AG04449 (cell line): ENCODE results near the gene SYT1.

ENCODE experiments used
- CTCF ChIA-PET: fragments of 350-600 bp; formaldehyde crosslinking; extraction: SDS; loops from one replicate; lab custom pipeline; 2021; ENCODE audit warnings: antibody characterized with exemption; lab: Yijun Ruan, JAX
- POLR2A ChIA-PET: fragments of 400-600, 350-600 bp; formaldehyde crosslinking; extraction: SDS; loops from one replicate; lab custom pipeline; 2020; ENCODE audit warnings: antibody characterized with exemption, inconsistent platforms; lab: Yijun Ruan, JAX
- DNase-seq: peaks from one replicate; pipeline ENCODE4 v3.0.0-alpha.2; 2010; ENCODE audit warnings: low read depth, low spot score
- H3K4me3 ChIP-seq: 2 replicates; pipeline ENCODE4 v1.5.1; 2011; ENCODE audit warnings: low read depth, mild to moderate bottlenecking, control low read depth, low read length
- TF ChIP-seq, protein P1 (sequence below): IDR thresholded peaks from one replicate; pipeline ENCODE4 v1.5.1; 2011; ENCODE audit warnings: mild to moderate bottlenecking, moderate library complexity, low read length, control low read depth, inconsistent platforms; ENCODE audit not compliant: insufficient read depth; ENCODE audit errors: missing control alignments

The SYT1 gene

DNA sequence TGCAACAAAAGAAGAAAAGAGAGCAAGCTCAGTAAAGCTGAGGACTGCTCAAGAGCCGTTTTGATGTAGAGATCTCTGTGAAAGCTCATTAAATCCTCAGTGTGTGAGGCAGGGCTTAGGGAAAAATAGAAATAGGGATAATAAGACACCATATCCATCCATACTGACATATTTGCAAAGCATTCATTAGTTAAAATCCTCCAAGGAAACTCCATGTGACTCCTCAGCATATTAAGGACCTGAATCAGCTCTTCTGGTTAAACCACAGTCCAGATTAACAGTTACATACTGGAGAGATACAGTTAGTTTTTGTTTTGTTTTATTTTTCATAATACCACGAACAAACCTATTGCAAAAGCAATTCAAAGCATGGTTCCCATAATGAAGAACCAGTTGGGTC lies 538.0 kb downstream of the SYT1 start:
- CTCF ChIA-PET: interaction anchor here (1.0 to 1.1 kb wide), 2 partner anchors 867 to 868 kb away, joined by 3 read pairs; no protein-coding TSS in a partner anchor
- no peak for DNase-seq
- H3K4me3 ChIP-seq: no peak overlapping the region
- TF ChIP-seq, protein P1, sequence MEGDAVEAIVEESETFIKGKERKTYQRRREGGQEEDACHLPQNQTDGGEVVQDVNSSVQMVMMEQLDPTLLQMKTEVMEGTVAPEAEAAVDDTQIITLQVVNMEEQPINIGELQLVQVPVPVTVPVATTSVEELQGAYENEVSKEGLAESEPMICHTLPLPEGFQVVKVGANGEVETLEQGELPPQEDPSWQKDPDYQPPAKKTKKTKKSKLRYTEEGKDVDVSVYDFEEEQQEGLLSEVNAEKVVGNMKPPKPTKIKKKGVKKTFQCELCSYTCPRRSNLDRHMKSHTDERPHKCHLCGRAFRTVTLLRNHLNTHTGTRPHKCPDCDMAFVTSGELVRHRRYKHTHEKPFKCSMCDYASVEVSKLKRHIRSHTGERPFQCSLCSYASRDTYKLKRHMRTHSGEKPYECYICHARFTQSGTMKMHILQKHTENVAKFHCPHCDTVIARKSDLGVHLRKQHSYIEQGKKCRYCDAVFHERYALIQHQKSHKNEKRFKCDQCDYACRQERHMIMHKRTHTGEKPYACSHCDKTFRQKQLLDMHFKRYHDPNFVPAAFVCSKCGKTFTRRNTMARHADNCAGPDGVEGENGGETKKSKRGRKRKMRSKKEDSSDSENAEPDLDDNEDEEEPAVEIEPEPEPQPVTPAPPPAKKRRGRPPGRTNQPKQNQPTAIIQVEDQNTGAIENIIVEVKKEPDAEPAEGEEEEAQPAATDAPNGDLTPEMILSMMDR: no peak
- POLR2A ChIA-PET: interaction anchor here (0.6 to 1.6 kb wide), 2 partner anchors 289 to 581 kb away, joined by 3 to 4 read pairs; partner anchors contain the start of gene PAWR

DNA sequence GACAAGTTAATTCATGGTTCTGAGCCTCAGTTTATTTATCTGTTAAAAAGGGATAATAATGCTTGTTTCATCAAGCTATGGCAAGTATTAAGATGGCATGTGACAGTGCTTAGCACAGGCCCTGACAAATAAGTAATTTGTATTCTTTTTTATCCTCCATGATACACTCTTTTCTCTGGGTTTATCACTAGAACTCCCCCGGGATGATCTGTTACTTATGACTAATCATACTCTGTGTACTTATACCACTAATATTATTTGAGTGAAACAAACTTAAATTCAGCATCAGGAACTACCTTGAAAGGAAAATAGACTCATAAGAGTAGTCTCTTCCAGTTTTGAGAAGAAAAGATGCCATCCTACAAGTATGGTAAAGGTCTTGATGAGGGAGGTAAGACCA lies 542.4 kb downstream of the SYT1 start:
- POLR2A ChIA-PET: no interaction called here

GRCh38 chr12:79407671-79408622 lies 543.4 kb downstream of the SYT1 start:
- H3K4me3 ChIP-seq: no peak overlapping the region
- POLR2A ChIA-PET: interaction anchor here (1.1 to 1.3 kb wide), 2 partner anchors 15 to 140 kb away, joined by 4 to 5 read pairs; no protein-coding TSS in a partner anchor
- TF ChIP-seq, protein P1: peak; percentile 80
- peak; percentile 77 for DNase-seq
- CTCF ChIA-PET: interaction anchor here (0.8 to 3.8 kb wide), 18 partner anchors 11 to 862 kb away, joined by 3 to 36 read pairs (median 4); no protein-coding TSS in a partner anchor

More for the DNA sequence above, 542.4 kb downstream of the SYT1 start:
- TF ChIP-seq, protein P1: no peak
- H3K4me3 ChIP-seq: no peak overlapping the region
- CTCF ChIA-PET: interaction anchor here (1.0 to 3.8 kb wide), 7 partner anchors 10 to 863 kb away, joined by 3 to 36 read pairs (median 11); no protein-coding TSS in a partner anchor
- DNase-seq: no peak

DNA sequence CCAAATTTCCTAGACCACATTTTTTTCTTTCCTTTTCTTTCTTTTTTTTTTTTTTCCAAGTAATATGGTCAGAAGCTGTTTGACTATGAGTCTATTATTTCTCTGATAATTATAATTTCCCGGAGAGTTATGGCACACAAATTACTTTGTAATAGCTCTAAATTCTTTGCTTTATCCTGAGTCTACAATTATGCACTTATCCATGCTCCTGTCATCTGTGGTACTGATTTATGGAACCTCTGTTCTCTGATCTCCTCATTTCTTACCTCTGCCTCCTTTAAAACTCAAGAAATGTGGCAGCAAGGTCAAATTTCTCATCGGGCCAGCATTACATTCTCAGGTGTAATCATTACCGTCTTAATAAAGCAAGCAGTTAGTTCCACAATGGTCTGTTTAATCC lies 544.1 kb downstream of the SYT1 start:
- TF ChIP-seq, protein P1: no peak
- ChIA-PET POLR2A (interaction anchor here (1.1 to 1.3 kb wide), 2 partner anchors 14 to 139 kb away, joined by 4 to 5 read pairs; no protein-coding TSS in a partner anchor), CTCF (interaction anchor here (0.8 to 3.8 kb wide), 15 partner anchors 10 to 861 kb away, joined by 3 to 36 read pairs (median 6); no protein-coding TSS in a partner anchor)
- no peak overlapping the region for H3K4me3 ChIP-seq
- DNase-seq: no peak

DNA sequence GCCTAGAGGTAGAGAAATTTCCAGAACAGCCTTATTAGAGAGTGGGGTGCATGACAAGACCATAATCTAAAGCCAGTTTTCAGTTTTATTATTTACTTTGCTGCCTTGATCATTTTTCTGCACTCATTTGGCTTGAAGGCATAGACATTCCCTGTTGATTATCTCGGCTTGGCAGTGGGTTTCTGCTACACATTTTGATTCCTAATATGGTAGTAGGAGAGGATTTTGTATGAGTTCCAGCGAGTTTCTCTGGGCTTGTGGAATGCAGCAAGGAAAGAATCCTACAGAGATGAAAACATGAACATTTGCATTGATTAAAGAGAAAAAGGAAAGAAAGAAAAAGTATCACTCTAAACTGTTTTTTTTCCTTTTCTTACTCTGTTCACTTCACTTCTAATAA lies 545.0 kb downstream of the SYT1 start:
- no peak for DNase-seq
- ChIA-PET CTCF (interaction anchor here (1.1 to 3.8 kb wide), 3 partner anchors 9 to 143 kb away, joined by 4 to 36 read pairs (median 18); no protein-coding TSS in a partner anchor), POLR2A (interaction anchor here (1.3 kb wide), 1 partner anchor 138 kb away, joined by 4 read pairs; no protein-coding TSS in a partner anchor)
- H3K4me3 ChIP-seq: no peak overlapping the region
- TF ChIP-seq, protein P1: no peak
